GM19372 (cell line): ENCODE measurements around the gene C16orf86.

Source experiments
- ATAC-seq: cut with Tn5 transposase; IDR thresholded peaks from one replicate; pipeline ENCODE4 v1.9.1; 2021; ENCODE audit warnings: mild to moderate bottlenecking, low read depth, moderate library complexity; ENCODE audit not compliant: unreplicated experiment

The C16orf86 gene

GRCh38 chr16:67665598-67665997, 1.0 kb upstream of the C16orf86 start:
- ATAC-seq, result no peak

DNA sequence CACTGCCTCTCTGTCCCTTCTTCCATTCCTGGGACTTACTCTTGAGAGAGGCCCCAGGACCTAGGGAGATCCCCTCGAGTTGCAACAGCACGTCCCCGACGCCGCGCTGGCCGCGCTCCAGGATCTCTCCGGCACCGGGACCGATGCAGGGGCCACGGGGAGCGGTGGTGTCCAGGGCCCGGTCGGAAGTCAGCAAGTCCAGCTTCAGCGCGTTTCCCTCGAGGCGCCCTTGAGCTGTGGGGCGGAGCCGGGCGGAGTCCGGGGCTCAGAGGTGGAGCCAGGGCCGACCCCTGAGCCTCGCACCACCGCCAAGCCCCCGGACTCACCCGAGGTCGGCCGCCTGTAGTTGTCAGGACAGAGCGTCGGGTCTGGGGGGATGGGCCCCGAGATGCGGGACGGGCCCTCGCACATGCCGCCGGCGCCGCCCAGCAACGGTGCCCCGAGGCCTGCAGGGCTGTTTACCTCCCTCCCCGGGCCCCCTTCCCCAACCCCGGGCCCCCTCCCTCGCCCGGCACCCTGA, 522 bp upstream of the C16orf86 start:
- no peak for ATAC-seq

DNA sequence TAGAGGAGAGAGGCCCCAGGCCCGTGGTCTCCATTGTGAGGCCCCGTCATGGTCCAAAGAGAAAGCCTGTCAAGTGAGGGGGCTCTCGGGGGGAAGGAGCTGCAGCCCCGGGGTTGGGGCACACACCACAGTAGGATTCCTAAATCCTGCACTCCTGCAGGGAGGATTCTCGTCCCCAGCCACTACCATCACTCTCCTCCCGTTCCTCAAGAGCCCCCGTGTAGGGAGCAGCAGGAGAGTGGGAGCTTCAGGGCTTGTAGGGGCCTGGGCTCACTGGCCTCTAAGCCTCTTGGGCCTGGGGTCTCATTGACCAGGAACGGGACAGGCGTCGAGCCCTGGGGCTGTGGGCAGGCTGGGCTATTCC, 821 bp downstream of the C16orf86 start:
- no peak for ATAC-seq

- ATAC-seq, result peak; percentile 56
These were observed 1.3 kb downstream of the C16orf86 start for GRCh38 chr16:67667817-67668494.

- ATAC-seq, result no peak
These were observed 2.0 kb downstream of the C16orf86 start for GRCh38 chr16:67668495-67669157.

DNA sequence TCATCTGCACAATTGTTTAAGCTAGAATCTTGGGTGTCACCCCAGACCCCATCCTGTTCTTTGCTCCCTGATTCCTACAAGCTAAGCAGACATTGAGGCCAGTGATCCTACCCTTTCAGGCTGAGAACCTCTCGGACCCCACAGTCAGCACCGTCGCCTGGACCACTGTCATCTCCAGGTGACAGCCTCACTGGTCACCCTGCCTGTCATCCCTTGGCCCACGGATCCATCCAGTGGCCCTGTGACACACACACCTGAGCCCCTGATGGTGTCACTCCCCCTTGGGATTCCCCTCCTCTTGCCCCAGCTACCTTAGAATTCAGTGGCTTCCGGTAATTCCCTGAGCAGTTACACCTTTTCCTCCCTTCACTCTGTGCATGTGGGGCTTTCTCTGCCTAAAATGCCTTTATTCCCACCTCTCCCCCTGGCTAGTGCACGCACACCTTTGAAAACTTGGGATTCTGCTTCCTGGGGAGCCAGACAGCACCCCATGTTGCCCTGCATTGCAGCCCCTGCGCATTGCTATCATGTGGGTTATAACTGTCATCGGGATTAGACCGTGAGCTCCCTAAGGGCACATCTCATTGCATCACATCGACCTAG, 3.0 kb downstream of the C16orf86 start:
- ATAC-seq, result no peak

DNA sequence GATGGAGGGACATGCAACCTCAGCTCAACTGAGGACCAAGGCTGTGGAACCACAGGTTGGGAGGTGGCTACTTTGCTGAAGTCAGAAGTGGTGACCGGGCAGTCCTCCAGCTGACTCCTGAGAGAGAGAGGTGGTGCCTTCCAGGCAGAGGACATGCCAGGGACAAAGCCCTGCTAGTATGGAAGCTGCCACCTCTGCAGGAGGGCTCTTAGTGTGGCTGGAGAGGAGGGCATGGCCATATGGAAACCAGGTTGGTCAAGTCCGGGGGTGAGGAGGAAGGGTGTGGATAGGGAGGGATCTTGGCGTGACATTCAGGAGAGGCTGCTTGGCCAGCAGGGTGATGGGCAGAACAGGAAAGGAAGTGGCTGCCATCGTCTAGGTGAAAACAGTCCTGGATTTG, 5.7 kb downstream of the C16orf86 start:
- ATAC-seq, result no peak

DNA sequence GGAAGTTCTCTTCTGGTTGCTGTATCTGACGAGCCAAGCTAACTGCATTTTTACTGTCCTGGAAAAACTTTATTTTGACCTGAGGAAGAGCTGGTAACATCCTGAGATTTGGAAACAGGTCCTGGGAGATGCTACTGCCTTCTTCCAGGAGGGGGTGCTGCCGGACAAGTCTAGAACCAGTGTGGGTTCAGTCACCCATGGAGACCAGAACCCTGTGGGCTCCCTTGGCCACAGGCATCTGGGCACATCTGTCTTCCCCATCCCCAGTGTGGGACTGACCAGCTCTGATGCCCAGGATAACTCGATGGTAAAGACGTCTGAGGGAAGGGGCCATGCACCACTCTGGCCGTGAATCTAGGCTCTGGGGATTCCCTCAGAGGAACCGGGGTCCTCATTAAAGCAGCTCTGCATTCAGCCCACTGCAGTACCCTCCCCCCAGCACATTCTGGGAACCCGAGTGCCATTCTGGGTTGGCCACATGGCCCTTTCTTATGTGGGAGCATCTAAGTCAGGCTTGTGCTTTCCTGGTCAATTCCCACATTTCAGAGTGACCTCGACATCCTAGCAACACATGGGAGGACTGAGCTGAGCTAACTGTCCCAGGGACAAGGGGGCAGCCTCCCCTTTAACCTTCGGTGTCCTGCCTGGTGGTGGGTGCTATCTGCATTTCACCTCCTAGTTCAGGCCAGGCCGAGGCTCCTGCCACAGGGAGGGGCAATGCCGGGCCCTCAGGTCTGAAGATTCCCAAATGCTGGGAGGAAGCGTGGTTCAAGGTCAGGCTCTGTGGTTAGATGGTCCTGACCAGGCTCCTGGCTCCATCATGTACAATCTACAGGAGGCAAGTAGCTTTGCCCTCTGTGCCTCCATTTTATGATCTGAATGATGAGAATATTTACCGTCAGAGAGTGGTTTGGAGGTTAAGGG, 6.4 kb downstream of the C16orf86 start:
- ATAC-seq, result no peak

DNA sequence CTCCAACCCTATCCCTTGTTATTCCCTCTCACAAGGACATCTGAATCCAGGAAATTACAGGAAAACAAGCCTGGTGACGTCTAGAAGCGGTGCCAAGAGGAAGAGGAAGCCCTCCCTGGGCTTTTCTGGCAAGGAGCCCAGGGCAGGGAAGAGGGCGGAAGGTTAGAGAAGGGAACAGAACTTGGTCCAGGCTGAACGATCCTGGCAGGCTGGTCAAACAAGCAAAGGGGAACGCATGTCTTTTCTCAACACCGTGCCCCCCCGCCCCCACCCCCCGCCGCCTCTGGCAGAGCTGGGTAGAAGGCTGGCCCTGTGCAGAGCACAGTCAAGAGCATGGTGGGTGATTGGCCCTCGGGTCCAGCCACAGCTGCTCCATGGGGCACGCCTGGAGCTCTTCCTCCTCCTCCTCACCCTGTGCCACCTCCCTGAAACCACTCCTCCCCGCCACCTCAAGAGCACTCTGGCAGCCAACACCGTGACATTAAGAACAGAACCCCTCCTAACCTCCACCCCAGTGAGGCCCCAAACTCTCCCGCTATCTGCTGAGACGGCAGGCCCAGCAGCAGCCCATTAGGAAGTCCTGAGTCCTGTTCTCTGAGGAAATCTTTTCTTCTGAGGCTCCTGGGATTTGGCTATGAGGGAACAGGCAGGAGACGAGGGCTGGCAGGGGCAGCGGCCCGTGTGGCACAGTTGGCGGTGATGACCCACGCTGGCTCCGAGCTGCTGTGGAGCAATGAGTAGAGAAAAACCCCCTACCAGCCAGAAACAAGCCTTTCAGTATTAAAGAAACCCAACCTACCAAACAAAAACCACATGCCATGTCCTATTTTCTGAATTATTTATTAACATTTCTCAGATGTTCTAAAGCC, 7.3 kb downstream of the C16orf86 start:
- ATAC-seq, result no peak

GRCh38 chr16:67674851-67675578, 8.4 kb downstream of the C16orf86 start:
- no peak for ATAC-seq

GRCh38 chr16:67675579-67675935, 8.9 kb downstream of the C16orf86 start:
- no peak for ATAC-seq

GRCh38 chr16:67675999-67676398, 9.4 kb downstream of the C16orf86 start:
- ATAC-seq, result no peak

- no peak for ATAC-seq
These were observed 9.9 kb downstream of the C16orf86 start for GRCh38 chr16:67676516-67676915.

DNA sequence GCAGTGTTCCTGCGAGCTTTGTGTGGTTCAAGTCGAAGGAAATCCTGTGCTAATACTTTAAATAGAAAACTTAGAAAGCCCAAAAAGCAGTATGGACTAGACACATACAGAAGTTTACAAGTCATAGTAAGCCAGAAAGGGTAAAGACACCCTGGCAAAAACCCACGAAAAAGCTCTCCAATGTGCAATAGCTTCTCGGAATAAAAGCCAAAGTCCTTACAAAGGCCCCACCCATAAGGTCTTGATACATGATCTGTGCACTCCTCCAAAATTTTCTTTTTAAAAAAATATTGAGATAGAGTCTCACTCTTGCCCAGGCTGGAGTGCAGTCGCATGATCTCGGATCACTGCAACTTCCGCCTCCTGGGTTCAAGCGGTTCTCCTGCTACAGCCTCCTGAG, 10.3 kb downstream of the C16orf86 start:
- no peak for ATAC-seq

DNA sequence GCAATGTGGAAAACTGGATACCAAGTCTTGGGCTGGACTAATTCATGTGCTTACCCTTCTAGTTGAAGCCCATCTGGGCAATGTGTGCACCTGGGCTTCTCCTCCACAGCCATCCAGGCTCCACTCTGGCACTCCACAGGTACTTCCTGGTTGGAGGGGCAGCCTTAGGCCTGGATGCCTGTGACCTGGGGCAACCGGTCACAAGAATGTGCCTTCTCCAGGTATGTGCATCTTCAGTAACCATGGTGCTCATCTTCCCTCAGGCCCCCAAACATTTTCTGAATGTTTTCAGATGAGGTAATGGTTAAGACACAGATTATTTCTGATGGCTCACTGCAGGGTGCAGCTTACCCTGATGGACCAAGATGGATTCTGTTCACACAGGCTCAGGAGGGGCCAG, 11.1 kb downstream of the C16orf86 start:
- no peak for ATAC-seq

- no peak for ATAC-seq
These were observed 11.9 kb downstream of the C16orf86 start for GRCh38 chr16:67678354-67679023.

DNA sequence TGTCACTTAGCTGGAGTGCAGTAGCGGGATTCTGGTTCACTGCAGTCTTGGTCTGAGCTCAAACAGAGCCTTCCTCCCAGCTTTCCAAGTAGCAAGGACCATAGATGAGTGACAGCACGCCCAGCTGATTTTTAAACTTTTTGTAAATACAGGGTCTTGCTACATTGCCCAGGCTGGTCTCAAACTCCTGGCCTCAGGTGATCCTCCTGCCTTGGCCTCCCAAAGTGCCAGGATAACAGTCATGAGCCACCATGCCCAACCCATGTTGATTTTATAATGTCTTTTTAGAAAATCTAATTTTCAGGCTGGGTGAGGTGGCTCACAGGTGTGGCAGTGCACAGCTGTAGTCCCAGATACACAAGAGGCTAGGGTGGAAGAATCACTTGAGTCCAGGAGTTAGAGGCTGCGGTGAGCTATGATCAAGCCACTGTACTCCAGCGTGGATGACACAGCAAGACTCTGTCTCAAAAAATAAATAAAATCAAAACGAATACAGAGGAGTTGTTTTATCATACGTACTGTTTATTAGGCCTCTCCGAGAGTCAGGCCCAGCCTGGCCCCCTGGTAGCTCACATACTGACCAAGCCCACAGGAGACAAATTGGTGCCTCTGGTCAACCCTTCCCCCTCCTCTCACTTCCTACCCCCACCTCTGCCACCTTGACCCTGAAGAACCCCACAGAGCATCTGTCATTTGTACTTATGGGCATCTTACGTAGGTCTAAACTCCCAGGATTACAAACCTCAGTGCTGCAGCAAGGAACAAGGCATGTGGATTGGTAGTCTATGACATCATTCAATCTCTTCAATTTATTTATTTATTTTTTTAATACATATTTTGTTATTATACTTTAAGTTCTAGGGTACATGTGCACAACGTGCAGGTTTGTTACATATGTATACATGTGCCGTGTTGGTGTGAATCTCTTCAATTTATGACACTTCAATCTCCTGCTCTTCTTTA, 13.6 kb downstream of the C16orf86 start:
- ATAC-seq, result no peak

DNA sequence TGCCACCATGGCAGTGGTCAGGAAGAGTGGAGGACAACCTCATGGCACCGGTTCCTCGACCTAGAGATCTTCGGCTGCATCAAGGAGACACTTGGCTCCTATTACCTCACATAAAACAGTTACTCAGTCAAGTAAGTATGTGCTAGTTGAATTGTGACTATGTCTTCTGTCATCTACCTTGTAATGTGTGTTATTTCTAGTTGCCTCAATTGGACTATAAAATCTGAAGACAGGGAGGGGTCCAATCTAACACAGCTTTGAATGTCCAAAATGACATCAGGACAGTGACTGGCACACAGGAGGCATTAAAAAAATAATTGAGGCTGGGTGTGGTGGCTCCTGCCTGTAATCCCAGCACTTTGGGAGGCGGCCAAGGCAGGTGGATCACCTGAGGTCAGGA, 17.2 kb downstream of the C16orf86 start:
- ATAC-seq, result no peak
